ENCODE data around the gene DLX5. TPM values are rescaled to one million over a fixed set of nuclear protein-coding genes. Genes with fewer than 3 reads are reported as not detected.

Gene DLX5
- total and polyA plus RNA-seq, 2 of the 4 experiments (the other 2 are of a cell fraction) = not detected

GRCh38 chr7:96995406-96996110 is 29.1 kb downstream of the DLX5 start:
- dilution Hi-C loops (cut with HindIII; ENCODE audit: low sequenced_read_pairs, unreplicated experiment) (no loop called here), in situ Hi-C loops (cut with MboI; ENCODE audit: low sequenced_read_pairs) (no loop called here), intact Hi-C loops (cut with micrococcal nuclease) (no loop called here)
- Histone ChIP-seq H2BK20ac (ENCODE audit: low read depth, low read length) (no peak overlapping the region), H3K27ac (ENCODE audit: insufficient read depth, low read length) (no peak overlapping the region), H2AFZ (replicated peaks; ENCODE audit: low read length, poor library complexity) (no peak overlapping the region), H3K4me3 (ENCODE audit: insufficient read depth, low read depth, low read length) (no peak overlapping the region), H4K91ac (ENCODE audit: insufficient read depth, low read depth, low read length) (no peak overlapping the region), H4K20me1 (ENCODE audit: insufficient read depth, low read length) (no peaks in the 10 kb centered on the region), H3K36me3 (ENCODE audit: control insufficient read depth, insufficient read depth, low read length) (no peaks in the 10 kb centered on the region), H2AK5ac (ENCODE audit: low read depth, low read length) (no peak overlapping the region), H2AK9ac (replicated peaks; ENCODE audit: low read depth, low read length, poor library complexity) (no peak overlapping the region), H3K9me3 (ENCODE audit: control insufficient read depth, insufficient read depth, low read length) (peaks cover 11% of the 10 kb centered on the region), H2BK5ac (ENCODE audit: low read depth, low read length, poor library complexity, severe bottlenecking) (no peak overlapping the region), H4K5ac (ENCODE audit: low read depth, low read length) (no peak overlapping the region), H3K9me1 (ENCODE audit: insufficient read depth, low read length) (no peaks in the 10 kb centered on the region), H3K9ac (ENCODE audit: low read depth, low read length) (no peak overlapping the region), H3K4me1 (ENCODE audit: control insufficient read depth, insufficient read depth, low read length) (no peaks in the 10 kb centered on the region), H3K23ac (ENCODE audit: low read depth, low read length) (no peak overlapping the region), H2BK120ac (ENCODE audit: low read depth, low read length) (no peak overlapping the region), H3K4me2 (ENCODE audit: low read depth, low read length) (no peak overlapping the region), H3K79me1 (ENCODE audit: low read depth in 1 of 2, low read length in 2 of 2) (no peaks in the 10 kb centered on the region), H3K18ac (ENCODE audit: low read depth, low read length) (no peak overlapping the region), H3K56ac (ENCODE audit: extremely low read depth, insufficient read depth, low read length) (no peak overlapping the region), H4K8ac (ENCODE audit: low read depth in 2 of 2, low read length in 2 of 2) (no peak overlapping the region), H3K27me3 (ENCODE audit: control insufficient read depth, insufficient read depth, low read length) (peaks cover 64% of the 10 kb centered on the region), H3K4ac (ENCODE audit: low read depth, low read length) (no peak overlapping the region), H3K14ac (replicated peaks; ENCODE audit: low read depth, low read length) (no peak overlapping the region), H2BK15ac (ENCODE audit: low read depth, low read length) (no peak overlapping the region)
- no peak for DNase-seq
- CTCF ChIA-PET = no interaction called here
- no CpG with 5 or more reads among the region's 6 CpGs for WGBS, 2 experiments (ENCODE audit: extremely low coverage in 2 of 2, insufficient read length in 1 of 2)
- TF ChIP-seq SMC3 (IDR thresholded peaks at IDR 0.05; ENCODE audit: low read depth, low read length) (no peak), MAFK (IDR thresholded peaks at IDR 0.05; ENCODE audit: low read depth, low read length) (no peak), RAD21 (IDR thresholded peaks at IDR 0.05; ENCODE audit: low read length) (no peak), ELK1 (IDR thresholded peaks at IDR 0.05; ENCODE audit: borderline replicate concordance, low read depth, low read length) (no peak), RCOR1 (IDR thresholded peaks at IDR 0.05; ENCODE audit: insufficient replicate concordance, low read length) (no peak), CEBPB (IDR thresholded peaks at IDR 0.05; ENCODE audit: low read depth, low read length) (no peak), CHD1 (IDR thresholded peaks at IDR 0.05; ENCODE audit: low read depth, low read length) (no peak), FOS (IDR thresholded peaks at IDR 0.05; ENCODE audit: low read depth, low read length) (no peak), NFE2L2 (IDR thresholded peaks at IDR 0.05; ENCODE audit: low read depth, low read length) (no peak), USF2 (IDR thresholded peaks at IDR 0.05; ENCODE audit: low read depth, low read length) (no peak), BHLHE40 (IDR thresholded peaks at IDR 0.05; ENCODE audit: low read depth, low read length) (no peak), MAZ (IDR thresholded peaks at IDR 0.05; ENCODE audit: borderline replicate concordance, low read depth, low read length) (no peak), CTCF (conservative IDR thresholded peaks at IDR 0.05; ENCODE audit: low read depth, low read length) (no peak), MXI1 (IDR thresholded peaks at IDR 0.05; ENCODE audit: borderline replicate concordance, low read depth, low read length) (no peak), RFX5 (IDR thresholded peaks at IDR 0.05; ENCODE audit: low read depth, low read length) (no peak), POLR2A (IDR thresholded peaks at IDR 0.05; ENCODE audit: low read depth, low read length) (no peak)
- BruUV-seq (replicated peaks) = no TSS peak
- ATAC-seq (ENCODE audit: low read depth) = no peak
- POLR2A ChIA-PET (ENCODE audit: unreplicated experiment) = no interaction called here

Measured in IMR-90 (cell line).